HG02642 (cell line): Measurements from ENCODE around the gene MEIS3.
"Not testable (repeated sequence)": the region's sequence is repeated elsewhere in the genome, so short reads cannot be mapped to it uniquely, and the experiment has no call there.

Experiments
- ATAC-seq: cut with Tn5 transposase; IDR thresholded peaks from one replicate; pipeline ENCODE4 v1.9.1; 2021; ENCODE audit warnings: mild to moderate bottlenecking; ENCODE audit not compliant: unreplicated experiment, poor library complexity

MEIS3 gene

DNA sequence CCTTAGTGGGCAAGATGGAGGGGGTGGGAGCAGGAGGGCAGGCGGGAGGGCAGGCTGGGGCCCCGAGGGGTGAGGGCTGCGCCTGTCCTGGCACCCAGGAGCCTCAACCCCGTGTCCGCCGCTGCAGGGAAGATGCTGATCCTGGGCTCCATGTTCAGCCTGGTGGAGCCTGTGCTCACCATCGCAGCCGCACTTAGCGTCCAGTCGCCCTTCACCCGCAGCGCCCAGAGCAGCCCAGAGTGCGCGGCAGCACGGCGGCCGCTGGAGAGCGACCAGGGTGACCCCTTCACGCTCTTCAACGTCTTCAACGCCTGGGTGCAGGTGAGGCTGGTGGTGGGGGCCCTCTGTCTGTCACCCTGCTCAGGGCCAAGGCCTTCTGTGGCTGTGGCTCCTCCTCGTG, 46.7 kb downstream of the MEIS3 start:
- no peak for ATAC-seq

DNA sequence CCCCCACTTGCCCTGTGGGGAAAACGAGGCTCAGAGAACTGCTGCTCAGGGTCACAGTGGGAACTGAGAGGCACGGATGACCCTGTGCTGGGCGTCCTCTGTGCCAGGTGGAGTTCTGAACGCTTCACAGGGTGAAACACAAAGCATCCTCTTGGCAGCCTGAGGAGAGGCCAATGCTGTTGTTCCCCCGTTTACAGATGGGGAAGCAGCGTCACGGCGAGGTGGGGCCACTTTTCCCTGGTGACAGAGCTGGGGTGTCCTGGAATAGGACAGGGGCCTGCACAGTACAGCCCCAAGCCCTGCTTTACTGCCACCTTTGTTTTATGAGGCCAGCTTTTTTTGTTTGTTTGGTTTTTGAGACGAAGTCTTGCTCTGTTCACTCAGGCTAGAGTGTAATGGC, 48.1 kb downstream of the MEIS3 start:
- ATAC-seq, result no peak

DNA sequence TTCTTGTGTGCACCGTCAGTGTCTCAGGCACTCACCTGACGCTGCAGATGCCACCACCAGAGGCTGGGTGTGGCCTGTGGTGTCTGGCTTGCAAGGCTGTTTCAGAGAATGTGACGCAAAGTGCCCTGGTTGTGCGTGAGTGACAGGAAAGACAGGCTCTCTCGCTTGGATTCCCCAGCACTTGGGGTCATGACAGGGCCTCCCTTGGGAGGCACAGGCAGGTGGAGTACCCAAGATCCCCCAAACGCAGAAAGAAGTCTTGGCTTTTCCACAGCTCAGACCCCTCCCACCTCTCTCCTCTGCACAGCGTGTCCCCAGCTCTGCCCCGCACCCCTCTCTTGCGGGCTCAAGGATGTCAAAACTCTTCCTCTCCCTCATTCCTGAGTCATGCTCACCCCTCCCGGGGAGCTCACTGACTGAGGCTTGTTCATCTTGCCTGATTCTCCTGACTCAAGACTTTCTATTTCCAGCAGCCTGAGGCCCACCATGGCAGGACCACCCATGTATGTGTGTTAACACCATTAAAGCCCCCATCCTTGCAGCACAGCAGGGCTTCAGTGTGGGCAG, 49.2 kb downstream of the MEIS3 start:
- no peak for ATAC-seq

DNA sequence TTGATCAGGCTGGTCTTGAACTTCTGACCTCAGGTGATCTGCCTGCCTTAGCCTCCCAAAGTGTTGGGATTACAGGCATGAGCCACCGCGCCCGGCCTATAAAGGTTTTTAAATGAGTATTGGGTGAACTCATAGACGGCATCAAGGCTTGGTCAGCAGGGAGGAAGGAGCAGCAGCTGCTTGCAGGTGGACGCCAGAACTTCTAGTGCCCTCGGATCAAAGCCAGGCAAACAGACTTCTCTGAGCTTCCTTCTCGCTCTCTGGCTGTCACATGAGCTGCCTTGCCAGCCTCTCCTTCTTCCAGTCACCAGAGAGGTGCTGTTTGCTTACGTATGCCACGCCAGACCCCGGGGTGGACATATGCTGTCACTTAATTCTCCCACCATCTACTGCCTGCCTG, 53.9 kb downstream of the MEIS3 start:
- not testable (repeated sequence) for ATAC-seq

DNA sequence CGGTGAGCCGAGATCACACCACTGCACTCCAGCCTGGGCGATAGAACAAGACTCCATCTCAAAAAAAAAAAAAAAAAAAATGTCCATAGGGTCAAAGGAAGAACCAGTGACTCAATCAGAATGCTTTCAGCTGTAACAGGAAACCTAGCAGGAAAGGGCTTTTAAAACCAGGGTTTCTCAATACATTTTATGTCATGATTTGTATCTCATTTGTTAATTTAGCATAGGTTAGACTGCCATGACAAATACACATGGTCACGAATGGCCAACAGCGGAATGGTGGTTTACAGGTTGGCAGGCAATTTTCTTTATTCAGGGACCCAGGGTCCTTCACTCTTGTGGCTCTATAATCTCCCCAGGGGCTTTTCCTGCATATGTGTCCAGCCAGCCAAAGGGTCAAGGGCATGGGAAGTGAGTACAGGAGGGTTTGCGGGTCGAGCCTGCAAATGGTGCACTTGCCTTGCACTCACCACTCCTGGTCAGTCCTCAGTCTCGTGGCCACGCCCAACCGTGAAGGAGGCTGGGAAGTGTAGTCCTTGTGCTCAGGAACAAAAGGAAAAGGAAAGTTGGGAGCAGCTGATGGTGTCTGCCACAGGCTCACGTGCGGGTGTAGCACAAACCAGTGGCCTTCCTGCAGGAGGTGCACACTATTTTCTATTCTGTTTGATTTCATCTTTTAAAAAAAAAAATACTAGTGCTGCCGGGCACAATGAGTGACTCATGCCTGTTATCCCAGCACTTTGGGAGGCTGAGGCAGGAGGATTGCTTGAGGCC, 55.4 kb downstream of the MEIS3 start:
- no peak for ATAC-seq

DNA sequence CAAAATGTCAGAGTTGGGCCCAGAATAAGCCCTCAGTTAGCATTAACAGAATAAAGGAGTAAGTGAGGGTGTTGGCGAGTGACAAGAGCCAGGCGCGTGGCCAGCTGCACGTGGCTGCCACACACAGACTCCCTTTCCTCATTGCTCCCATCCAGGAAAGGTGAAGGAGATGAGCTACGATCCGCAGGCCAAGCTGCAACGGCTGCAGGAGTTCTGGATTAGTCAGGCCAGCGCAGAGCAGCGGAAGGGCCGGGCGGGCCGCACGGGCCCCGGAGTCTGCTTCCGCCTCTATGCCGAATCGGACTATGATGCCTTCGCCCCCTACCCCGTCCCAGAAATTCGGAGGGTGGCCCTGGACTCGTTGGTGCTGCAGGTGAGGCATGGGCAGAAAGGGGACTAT, 57.0 kb downstream of the MEIS3 start:
- no peak for ATAC-seq

DNA sequence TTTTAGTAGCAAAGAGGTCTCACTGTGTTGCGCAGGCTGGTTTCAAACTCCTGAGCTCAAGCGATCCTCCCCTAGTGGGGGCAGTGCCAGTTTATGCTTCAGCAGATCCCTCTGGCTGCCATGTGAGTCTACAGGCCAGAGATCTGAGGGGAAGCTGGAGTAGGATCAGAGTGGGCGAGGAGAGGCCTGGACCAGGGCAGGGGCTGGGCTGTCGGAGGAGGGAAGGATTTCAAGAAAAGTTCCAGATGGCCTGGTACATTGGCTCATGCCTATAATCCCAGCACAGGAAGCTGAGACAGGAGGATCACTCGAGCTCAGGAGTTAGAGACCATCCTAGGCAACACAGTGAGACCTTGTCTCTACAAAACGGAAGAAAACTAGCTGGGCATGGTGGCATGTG, 60.4 kb downstream of the MEIS3 start:
- ATAC-seq, result no peak

DNA sequence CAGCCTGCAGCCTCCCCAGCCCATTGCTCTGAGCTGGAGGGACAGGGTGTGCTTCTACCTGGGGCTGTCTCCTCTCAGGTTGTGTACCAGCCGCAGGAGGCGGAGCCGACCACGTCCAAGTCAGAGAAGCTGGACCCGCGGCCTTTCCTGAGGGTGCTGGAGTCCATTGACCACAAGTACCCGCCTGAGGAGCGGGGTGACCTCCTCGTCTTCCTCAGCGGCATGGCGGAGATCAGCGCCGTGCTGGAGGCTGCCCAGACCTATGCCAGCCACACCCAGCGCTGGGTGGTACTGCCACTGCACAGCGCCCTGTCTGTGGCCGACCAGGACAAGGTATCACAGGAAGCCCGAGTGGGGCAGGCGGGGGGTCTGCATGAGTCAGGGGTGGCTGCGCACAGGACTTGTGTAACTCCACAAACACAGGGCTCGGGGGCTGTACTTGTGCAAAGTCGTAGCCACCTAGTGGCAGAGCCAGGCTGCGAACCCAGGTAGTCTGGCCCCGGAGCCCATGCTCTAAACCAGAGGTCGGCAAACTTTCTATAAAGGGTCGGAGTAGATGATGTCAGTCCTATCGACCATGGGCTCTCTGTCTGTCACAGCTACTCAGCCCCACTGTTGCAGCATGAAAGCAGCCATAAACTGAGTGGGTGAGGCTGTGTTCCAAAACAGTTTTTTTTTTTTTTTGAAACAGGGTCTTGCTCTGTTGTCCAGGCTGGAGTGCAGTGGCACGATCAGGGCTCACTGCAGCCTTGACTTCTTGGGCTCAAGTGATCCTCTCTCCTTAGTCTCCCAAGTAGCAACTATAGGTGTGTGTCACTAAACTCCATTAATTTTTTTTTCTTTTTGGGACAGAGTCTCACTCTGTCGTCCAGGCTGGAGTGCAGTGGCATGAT, 61.3 kb downstream of the MEIS3 start:
- ATAC-seq, result no peak

DNA sequence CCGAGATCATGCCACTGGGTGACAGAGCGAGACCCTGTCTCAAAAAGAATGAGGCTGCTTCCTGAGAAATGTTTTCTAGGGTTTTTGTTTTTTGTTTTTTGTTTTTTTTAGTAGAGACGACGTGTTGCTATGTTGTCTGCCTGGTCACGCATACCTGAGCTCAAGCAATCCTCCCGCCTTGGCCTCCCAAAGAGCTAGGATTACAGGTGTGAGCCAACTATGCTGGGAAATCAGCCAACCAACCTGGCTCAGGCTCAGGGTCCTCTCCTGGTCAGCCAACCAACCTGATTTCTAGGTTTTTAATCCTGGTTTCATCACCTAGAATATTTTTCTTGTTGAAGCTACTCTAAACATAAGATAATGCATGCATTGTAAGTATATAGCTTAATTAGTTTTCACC, 62.4 kb downstream of the MEIS3 start:
- no peak for ATAC-seq

DNA sequence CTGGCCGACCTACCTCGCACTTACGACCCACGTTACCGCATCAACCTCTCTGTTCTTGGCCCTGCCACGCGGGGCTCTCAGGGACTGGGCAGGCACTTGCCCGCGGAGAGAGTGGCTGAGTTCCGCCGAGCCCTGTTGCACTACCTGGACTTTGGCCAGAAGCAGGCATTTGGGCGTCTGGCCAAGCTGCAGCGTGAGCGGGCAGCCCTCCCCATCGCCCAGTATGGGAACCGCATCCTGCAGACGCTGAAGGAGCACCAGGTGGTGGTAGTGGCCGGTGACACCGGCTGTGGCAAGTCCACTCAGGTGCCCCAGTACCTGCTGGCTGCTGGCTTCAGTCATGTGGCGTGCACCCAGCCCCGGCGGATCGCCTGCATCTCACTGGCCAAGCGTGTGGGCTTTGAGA, 66.0 kb downstream of the MEIS3 start:
- no peak for ATAC-seq
